ENCODE data around the gene NDUFV2. TPM values are rescaled to one million over a fixed set of nuclear protein-coding genes. Genes with fewer than 3 reads are reported as not detected.

The NDUFV2 gene
- 100 to 1,000 TPM; 230 to 231 TPM for total RNA-seq
- 106 TPM for polyA plus RNA-seq (2013, experiment 1 of 2)
- polyA plus RNA-seq (2013, experiment 2 of 2) = 131 TPM
- 6.7 to 66.0 (median 23.9) reads per million in 172 experiments for total RNA-seq

- Mint-ChIP-seq H3K4me1 (ENCODE audit: low read depth) (peaks cover 65% of the 10 kb centered on the region), H3K27me3 (no peaks in the 10 kb centered on the region), H3K36me3 (ENCODE audit: low read depth) (peaks cover 44% of the 10 kb centered on the region), H3K27ac (peak within 1 kb of the TSS; percentile 90), H3K4me3 (peak within 1 kb of the TSS; percentile 95), H3K9me3 (no peaks in the 10 kb centered on the region)
- DNase-seq = peak; percentile 93 to 99 (median 98)
- Histone ChIP-seq H3K4me3 (ENCODE audit: low read length) (peak within 1 kb of the TSS; percentile 74), H3K27ac (ENCODE audit: low read depth in 1 of 2, low read length in 2 of 2) (peak within 1 kb of the TSS; percentile 82 to 91), H3K4me1 (ENCODE audit: insufficient read depth, low read length) (peaks cover 22% of the 10 kb centered on the region), H3K27me3 (ENCODE audit: control insufficient read depth in 1 of 2, insufficient read depth in 2 of 2, low read length in 2 of 2) (no peaks in the 10 kb centered on the region), H3K9me3 (ENCODE audit: control insufficient read depth in 1 of 2, insufficient read depth in 1 of 2, low read length in 2 of 2) (peaks cover 0 to 4% of the 10 kb centered on the region in 2 experiments), H3K36me3 (ENCODE audit: insufficient read depth, low read length) (no peaks in the 10 kb centered on the region)
- POLR2A ChIA-PET = interaction anchor here (0.9 to 35.5 kb wide), 19 partner anchors 8 to 811 kb away, joined by 3 to 914 read pairs (median 6); partner anchors contain the start of genes ANKRD12, TWSG1 and VAPA
- CTCF ChIA-PET = interaction anchor here (0.8 to 5.7 kb wide), 13 partner anchors 13 to 108 kb away, joined by 3 to 66 read pairs (median 4); partner anchors contain the start of gene ANKRD12
- intact Hi-C loops (cut with DNase I, micrococcal nuclease) = loop anchor here (1.0 to 10.0 kb wide), 10 partner anchors 11 to 812 kb away; partner anchors contain the start of genes VAPA (in 2 of the 2), ANKRD12 (in 1 of the 2), RALBP1 (in 1 of the 2) and TWSG1 (in 1 of the 2)
- TF ChIP-seq CTCF (IDR thresholded peaks at IDR 0.05) = no peak
- ATAC-seq (ENCODE audit: poor library complexity) = peak; percentile 87
Observed at GRCh38 chr18:9102508-9103375, at the start of gene NDUFV2. Gene NDUFV2, plus strand, starts transcription at chr18:9102699. Its CDS starts 45 bp downstream, at chr18:9102744.

- H3K4me1 Mint-ChIP-seq (ENCODE audit: low read depth) = no peaks in the 10 kb centered on the region
- Histone ChIP-seq H3K4me1 (ENCODE audit: insufficient read depth, low read length) (no peaks in the 10 kb centered on the region), H3K9me3 (ENCODE audit: control insufficient read depth in 1 of 2, insufficient read depth in 1 of 2, low read length in 2 of 2) (peaks cover 6 to 12% of the 10 kb centered on the region in 2 experiments), H3K4me3 (ENCODE audit: low read length) (no peak overlapping the region), H3K36me3 (ENCODE audit: insufficient read depth, low read length) (no peaks in the 10 kb centered on the region), H3K27me3 (ENCODE audit: control insufficient read depth in 1 of 2, insufficient read depth in 2 of 2, low read length in 2 of 2) (peaks cover 0 to 3% of the 10 kb centered on the region in 2 experiments), H3K27ac (ENCODE audit: low read depth in 1 of 2, low read length in 2 of 2) (no peak overlapping the region)
- DNase-seq = no peak
- H3K27me3 Mint-ChIP-seq = peaks cover 3% of the 10 kb centered on the region
- no peak for ATAC-seq (ENCODE audit: poor library complexity)
- no peak overlapping the region for H3K4me3 Mint-ChIP-seq
- peaks cover 4% of the 10 kb centered on the region for H3K36me3 Mint-ChIP-seq (ENCODE audit: low read depth)
- H3K9me3 Mint-ChIP-seq = peaks cover 5% of the 10 kb centered on the region
- H3K27ac Mint-ChIP-seq = no peak overlapping the region
- CTCF ChIA-PET = no interaction called here
- no peak for TF ChIP-seq CTCF (IDR thresholded peaks at IDR 0.05)
- POLR2A ChIA-PET = no interaction called here
- intact Hi-C loops (cut with DNase I, micrococcal nuclease) = no loop called here
Observed at GRCh38 chr18:9053814-9054213, 48.7 kb upstream of the NDUFV2 start.

- no peak for TF ChIP-seq CTCF (IDR thresholded peaks at IDR 0.05)
- Mint-ChIP-seq H3K4me3 (no peak overlapping the region), H3K27ac (no peak overlapping the region), H3K4me1 (ENCODE audit: low read depth) (no peaks in the 10 kb centered on the region), H3K36me3 (ENCODE audit: low read depth) (peaks cover 2% of the 10 kb centered on the region), H3K27me3 (no peaks in the 10 kb centered on the region), H3K9me3 (peaks cover 5% of the 10 kb centered on the region)
- no peak overlapping the region for H3K27ac ChIP-seq (ENCODE audit: low read depth in 1 of 2, low read length in 2 of 2)
- CTCF ChIA-PET = no interaction called here
- H3K27me3 ChIP-seq (ENCODE audit: control insufficient read depth in 1 of 2, insufficient read depth in 2 of 2, low read length in 2 of 2) = no peaks in the 10 kb centered on the region
- POLR2A ChIA-PET = no interaction called here
- intact Hi-C loops (cut with DNase I, micrococcal nuclease) = no loop called here
- no peak for ATAC-seq (ENCODE audit: poor library complexity)
- peaks cover 6 to 12% of the 10 kb centered on the region in 2 experiments for H3K9me3 ChIP-seq (ENCODE audit: control insufficient read depth in 1 of 2, insufficient read depth in 1 of 2, low read length in 2 of 2)
- H3K4me1 ChIP-seq (ENCODE audit: insufficient read depth, low read length) = no peaks in the 10 kb centered on the region
- no peaks in the 10 kb centered on the region for H3K36me3 ChIP-seq (ENCODE audit: insufficient read depth, low read length)
- DNase-seq = no peak
- no peak overlapping the region for H3K4me3 ChIP-seq (ENCODE audit: low read length)
Observed at GRCh38 chr18:9055185-9055584, 47.3 kb upstream of the NDUFV2 start.
